Measurements from ENCODE around the gene ADAMTS12.

Gene ADAMTS12

GRCh38 chr5:33474931-33475499 is 416.8 kb downstream of the ADAMTS12 start:
- DNase-seq (ENCODE audit: low spot score): no peak

GRCh38 chr5:33474004-33474403 is 417.8 kb downstream of the ADAMTS12 start:
- DNase-seq (ENCODE audit: low spot score): no peak

Measured in AG08395 (cell line).